NB4 (cell line): ENCODE results near the gene OR4D1.

Experiments used
- MAX ChIP-seq: IDR thresholded peaks from 2 replicates; pipeline ENCODE4 v1.6.1; 2011; ENCODE audit warnings: low read depth, low read length
- MYC ChIP-seq: IDR thresholded peaks from 2 replicates; pipeline ENCODE4 v1.6.1; 2011; ENCODE audit warnings: low read depth, low read length
- POLR2A ChIP-seq: IDR thresholded peaks from 2 replicates; pipeline ENCODE4 v1.6.1; 2011; ENCODE audit warnings: mild to moderate bottlenecking; ENCODE audit not compliant: insufficient read length; ENCODE audit errors: extremely low read depth
- TF ChIP-seq, protein P1 (sequence below): IDR thresholded peaks from one replicate; pipeline ENCODE4 v1.5.1; 2012; ENCODE audit warnings: low read depth, low read length

- TF ChIP-seq, protein P1, sequence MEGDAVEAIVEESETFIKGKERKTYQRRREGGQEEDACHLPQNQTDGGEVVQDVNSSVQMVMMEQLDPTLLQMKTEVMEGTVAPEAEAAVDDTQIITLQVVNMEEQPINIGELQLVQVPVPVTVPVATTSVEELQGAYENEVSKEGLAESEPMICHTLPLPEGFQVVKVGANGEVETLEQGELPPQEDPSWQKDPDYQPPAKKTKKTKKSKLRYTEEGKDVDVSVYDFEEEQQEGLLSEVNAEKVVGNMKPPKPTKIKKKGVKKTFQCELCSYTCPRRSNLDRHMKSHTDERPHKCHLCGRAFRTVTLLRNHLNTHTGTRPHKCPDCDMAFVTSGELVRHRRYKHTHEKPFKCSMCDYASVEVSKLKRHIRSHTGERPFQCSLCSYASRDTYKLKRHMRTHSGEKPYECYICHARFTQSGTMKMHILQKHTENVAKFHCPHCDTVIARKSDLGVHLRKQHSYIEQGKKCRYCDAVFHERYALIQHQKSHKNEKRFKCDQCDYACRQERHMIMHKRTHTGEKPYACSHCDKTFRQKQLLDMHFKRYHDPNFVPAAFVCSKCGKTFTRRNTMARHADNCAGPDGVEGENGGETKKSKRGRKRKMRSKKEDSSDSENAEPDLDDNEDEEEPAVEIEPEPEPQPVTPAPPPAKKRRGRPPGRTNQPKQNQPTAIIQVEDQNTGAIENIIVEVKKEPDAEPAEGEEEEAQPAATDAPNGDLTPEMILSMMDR: no peak
- TF ChIP-seq POLR2A (no peak), MAX (no peak), MYC (no peak)
These were observed 10.0 kb downstream of the OR4D1 start for GRCh38 chr17:58158181-58158580.
